ENCODE data around the gene ECHS1.
A peak's percentile ranks its signal among the peaks of the same experiment; 100 is the strongest.

ECHS1 gene

GRCh38 chr10:133358162-133358924 is 14.8 kb downstream of the ECHS1 start:
- DNase-seq (ENCODE audit: low read depth): no peak

- peak; percentile 51 for DNase-seq (ENCODE audit: low read depth)
These were observed 15.6 kb downstream of the ECHS1 start, which contains the start of gene FUOM for GRCh38 chr10:133357285-133358161. TSS of gene FUOM (minus strand) at chr10:133358019. CDS start at chr10:133358007, 12 bp downstream.

GRCh38 chr10:133356549-133357284 is 16.4 kb downstream of the ECHS1 start:
- no peak for DNase-seq (ENCODE audit: low read depth)

- DNase-seq (ENCODE audit: low read depth): no peak
These were observed 17.2 kb downstream of the ECHS1 start for GRCh38 chr10:133355991-133356390.

GRCh38 chr10:133355266-133355665 is 17.9 kb downstream of the ECHS1 start:
- DNase-seq (ENCODE audit: low read depth): no peak

- no peak for DNase-seq (ENCODE audit: low read depth)
These were observed 18.4 kb downstream of the ECHS1 start for GRCh38 chr10:133354672-133355240.

- no peak for DNase-seq (ENCODE audit: low read depth)
These were observed 19.1 kb downstream of the ECHS1 start for GRCh38 chr10:133353988-133354605.

GRCh38 chr10:133353202-133353959 is 19.8 kb downstream of the ECHS1 start:
- DNase-seq (ENCODE audit: low read depth): no peak

GRCh38 chr10:133351408-133352318 is 21.5 kb downstream of the ECHS1 start:
- no peak for DNase-seq (ENCODE audit: low read depth)

GRCh38 chr10:133350950-133351329 is 22.2 kb downstream of the ECHS1 start:
- DNase-seq (ENCODE audit: low read depth): no peak

- no peak for DNase-seq (ENCODE audit: low read depth)
These were observed 22.7 kb downstream of the ECHS1 start for GRCh38 chr10:133350283-133350949.

- no peak for DNase-seq (ENCODE audit: low read depth)
These were observed 23.6 kb downstream of the ECHS1 start for GRCh38 chr10:133349577-133350011.

GRCh38 chr10:133349160-133349568 is 24.0 kb downstream of the ECHS1 start:
- DNase-seq (ENCODE audit: low read depth): no peak

- no peak for DNase-seq (ENCODE audit: low read depth)
These were observed 25.2 kb downstream of the ECHS1 start for GRCh38 chr10:133347710-133348517.

- DNase-seq (ENCODE audit: low read depth): no peak
These were observed 26.7 kb downstream of the ECHS1 start for GRCh38 chr10:133346413-133346812.

GRCh38 chr10:133344236-133344635 is 28.9 kb downstream of the ECHS1 start:
- DNase-seq (ENCODE audit: low read depth): no peak

- DNase-seq (ENCODE audit: low read depth): no peak
These were observed 29.6 kb downstream of the ECHS1 start for GRCh38 chr10:133343558-133343957.

GRCh38 chr10:133342942-133343341 is 30.2 kb downstream of the ECHS1 start:
- no peak for DNase-seq (ENCODE audit: low read depth)
